PC-3 (cell line): ENCODE results near the gene FAM107B. TPM values are rescaled to one million over a fixed set of nuclear protein-coding genes. Genes with fewer than 3 reads are reported as not detected.
A peak's percentile ranks its signal among the peaks of the same experiment; 100 is the strongest.

Experiments
- ATAC-seq: fragments of 200-7000 bp; cut with Tn5 transposase; 2 replicates; pipeline ENCODE4 v1.9.1; 2020; ENCODE audit warnings: mild to moderate bottlenecking, moderate library complexity
- BruUV-seq: library from RNA; stranded (reverse); fragments of 400-500 nt; replicated peaks from 2 replicates; lab custom pipeline; 2021; lab: Mats Ljungman, UMichigan
- CTCF ChIA-PET: fragments of 300-600 bp; sonication (Branson Sonifier 250); formaldehyde crosslinking; loops from one replicate; lab custom pipeline; 2022; ENCODE audit warnings: antibody characterized with exemption; lab: Charles Lee
- POLR2A ChIA-PET: fragments of 300-600 bp; sonication (Branson Sonifier 250); formaldehyde crosslinking; loops from one replicate; lab custom pipeline; 2022; ENCODE audit warnings: antibody characterized with exemption; ENCODE audit not compliant: unreplicated experiment; lab: Charles Lee
- DNase-seq: peaks from one replicate; pipeline ENCODE4 v3.0.0-alpha.2; 2015
- H2AFZ ChIP-seq: fragments of 300-600 bp; sonication (generic); 2 replicates; pipeline ENCODE4 v1.6.0; 2016; ENCODE audit warnings: antibody characterized with exemption, low read length
- H3F3A ChIP-seq: fragments of 300-600 bp; sonication (generic); one replicate; pipeline ENCODE4 v1.6.0; 2017; ENCODE audit warnings: antibody characterized with exemption, low read length, control low read depth, mild to moderate bottlenecking; ENCODE audit not compliant: unreplicated experiment
- H3K27ac ChIP-seq: fragments of 300-600 bp; sonication (generic); 2 replicates; pipeline ENCODE4 v1.5.1; 2016; ENCODE audit warnings: mild to moderate bottlenecking, low read length
- H3K27me3 ChIP-seq: fragments of 300-600 bp; sonication (generic); 2 replicates; pipeline ENCODE4 v1.6.1; 2016; ENCODE audit warnings: low read length, mixed read lengths
- H3K36me3 ChIP-seq: fragments of 300-600 bp; sonication (generic); 2 replicates; pipeline ENCODE4 v1.6.1; 2016; ENCODE audit warnings: low read depth, mixed run types, low read length, mixed read lengths
- H3K4me1 ChIP-seq: fragments of 300-600 bp; sonication (generic); 2 replicates; pipeline ENCODE4 v1.5.1; 2016; ENCODE audit warnings: low read length; ENCODE audit not compliant: insufficient read depth
- H3K4me2 ChIP-seq: fragments of 300-600 bp; sonication (generic); 2 replicates; pipeline ENCODE4 v1.6.0; 2016; ENCODE audit warnings: low read length
- H3K4me3 ChIP-seq: fragments of 300-600 bp; sonication (generic); 2 replicates; pipeline ENCODE4 v1.5.1; 2016; ENCODE audit warnings: mild to moderate bottlenecking, low read length, mixed read lengths
- H3K79me2 ChIP-seq: fragments of 300-600 bp; sonication (generic); 2 replicates; pipeline ENCODE4 v1.6.1; 2017; ENCODE audit warnings: low read length, mixed read lengths
- H3K9ac ChIP-seq: fragments of 300-600 bp; sonication (generic); 2 replicates; pipeline ENCODE4 v1.6.0; 2016; ENCODE audit warnings: mild to moderate bottlenecking, low read length
- H3K9me2 ChIP-seq: fragments of 300-600 bp; sonication (generic); replicated peaks from 2 replicates; pipeline ENCODE4 v1.6.1; 2016; ENCODE audit warnings: mixed run types, low read length, mixed read lengths
- H3K9me3 ChIP-seq: fragments of 300-600 bp; sonication (generic); 2 replicates; pipeline ENCODE4 v1.6.1; 2016; ENCODE audit warnings: low read length, mixed read lengths
- H4K20me1 ChIP-seq: fragments of 300-600 bp; sonication (generic); 2 replicates; pipeline ENCODE4 v1.6.1; 2016; ENCODE audit warnings: low read length, mixed read lengths
- EZH2 ChIP-seq: fragments of 300-600 bp; sonication (generic); IDR thresholded peaks from one replicate; pipeline ENCODE4 v1.6.1; 2017; ENCODE audit warnings: antibody characterized with exemption, mild to moderate bottlenecking, low read length; ENCODE audit not compliant: unreplicated experiment
- EZH2phosphoT487 ChIP-seq: fragments of 300-600 bp; sonication (generic); IDR thresholded peaks from 2 replicates; pipeline ENCODE4 v1.6.1; 2018; ENCODE audit warnings: mild to moderate bottlenecking, antibody characterized with exemption, low read length, borderline replicate concordance
- intact Hi-C: fragments of 100-400 bp; cut with micrococcal nuclease; formaldehyde crosslinking; loops from 2 replicates; pipeline ENCODE4 v1.9.0; 2023
- total RNA-seq: library from RNA; depleted of rRNA; stranded (reverse); fragments of >200 nt; gene quantifications from 2 replicates; pipeline ENCODE4 v1.2.3, GENCODE V29; 2014
- TF ChIP-seq, protein P1 (sequence below): fragments of 300-600 bp; sonication (generic); conservative IDR thresholded peaks from 2 replicates; pipeline ENCODE4 v1.5.1; 2017; ENCODE audit warnings: antibody characterized with exemption, low read depth, mild to moderate bottlenecking, low read length

The FAM107B gene
- total RNA-seq, 1 experiment from 2014 or later, result 36.6 TPM

DNA sequence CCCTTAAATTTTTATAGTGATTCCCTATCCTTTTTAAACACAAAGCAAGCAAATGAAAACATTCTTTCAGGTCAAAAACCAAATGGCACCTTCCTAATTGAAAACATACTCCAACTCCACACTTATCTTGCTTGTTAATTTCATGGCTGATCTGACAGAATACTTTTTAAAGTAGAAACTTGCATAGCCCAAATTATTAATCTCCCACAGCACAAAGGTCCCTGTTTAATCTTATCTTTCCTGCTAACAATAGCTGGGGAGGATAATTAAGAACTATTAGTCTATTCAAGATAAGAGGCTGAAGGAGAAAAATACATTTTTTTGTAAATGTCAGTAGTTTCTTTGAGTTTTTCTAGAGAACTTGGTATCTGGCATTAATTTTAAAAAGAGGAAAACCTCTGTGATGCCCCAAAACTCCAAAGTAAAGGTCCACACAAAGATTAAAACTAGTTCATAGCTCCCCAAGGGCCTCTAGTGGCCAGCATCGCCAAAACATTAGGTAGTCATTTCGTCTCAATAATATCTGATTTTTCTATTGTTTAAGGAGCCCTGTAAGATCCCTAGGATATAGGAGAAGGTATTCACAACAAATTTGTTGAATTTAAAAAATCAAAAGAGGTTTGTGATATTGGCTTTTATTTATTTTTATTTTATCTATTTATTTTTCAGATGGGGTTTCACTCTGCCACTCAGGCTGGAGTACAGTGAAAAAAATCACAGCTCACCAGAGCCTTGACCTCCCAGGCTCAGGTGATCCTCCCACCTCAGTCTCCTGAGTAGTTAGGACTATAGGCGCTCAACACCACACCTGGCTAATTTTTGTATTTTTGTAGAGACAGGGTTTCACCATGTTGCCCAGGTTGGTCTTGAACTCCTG is 48.4 kb upstream of the FAM107B start:
- H4K20me1 ChIP-seq, result no peaks in the 10 kb centered on the region

DNA sequence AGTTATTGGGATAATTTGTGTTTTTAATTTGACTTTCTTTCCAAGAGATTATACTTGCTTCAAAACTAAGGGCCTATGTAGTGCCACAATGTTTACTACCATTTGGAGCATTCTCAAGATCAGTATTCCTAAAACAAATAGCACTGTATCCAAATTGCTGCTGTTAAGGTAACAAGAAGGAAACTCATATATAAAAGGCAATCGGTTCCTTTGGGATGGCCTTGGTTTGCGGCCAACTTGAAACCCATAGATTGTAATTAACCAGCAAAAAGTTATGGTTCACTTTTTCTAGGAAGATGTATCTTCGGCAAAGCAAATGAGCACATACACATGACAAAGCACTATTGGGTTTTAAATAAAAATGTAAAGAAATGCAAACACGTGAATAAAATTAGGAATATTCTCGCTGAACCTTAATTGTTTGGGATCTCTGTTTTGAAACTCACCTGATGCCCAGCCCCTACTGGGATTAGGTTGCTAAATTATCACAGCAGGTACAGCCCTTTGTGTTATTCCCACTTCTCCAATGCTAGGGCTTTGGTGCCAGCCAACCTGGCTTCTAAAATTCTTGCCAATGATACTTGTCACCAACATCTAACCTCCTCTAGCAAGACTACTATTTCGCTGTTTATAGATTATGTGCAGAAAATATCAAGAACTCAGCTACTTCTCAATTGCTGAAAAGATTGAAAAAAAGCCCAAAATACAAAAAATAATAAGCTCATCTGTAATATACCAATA is 47.1 kb upstream of the FAM107B start:
- H3K9me3 ChIP-seq, result no peaks in the 10 kb centered on the region
- H3K79me2 ChIP-seq, result no peaks in the 10 kb centered on the region
- intact Hi-C loops, result loop anchor here (2.0 to 5.0 kb wide), 6 partner anchors 39 to 695 kb away; no protein-coding TSS in a partner anchor
- H3F3A ChIP-seq, result no peaks in the 10 kb centered on the region
- H3K36me3 ChIP-seq, result no peaks in the 10 kb centered on the region
- no peak for ATAC-seq
- ChIA-PET CTCF (interaction anchor here (0.6 kb wide), 1 partner anchor 185 kb away, joined by 4 read pairs; no protein-coding TSS in a partner anchor), POLR2A (no interaction called here)
- H2AFZ ChIP-seq, result no peak overlapping the region
- no peak overlapping the region for H3K4me3 ChIP-seq
- H3K9ac ChIP-seq, result no peak overlapping the region
- DNase-seq, result no peak
- H3K9me2 ChIP-seq, result no peaks in the 10 kb centered on the region
- peaks cover 19% of the 10 kb centered on the region for H3K4me1 ChIP-seq
- no peaks in the 10 kb centered on the region for H3K27me3 ChIP-seq
- no peak overlapping the region for H3K4me2 ChIP-seq
- H3K27ac ChIP-seq, result no peak overlapping the region
- TF ChIP-seq EZH2 (no peak), EZH2phosphoT487 (no peak)
- TF ChIP-seq, protein P1, sequence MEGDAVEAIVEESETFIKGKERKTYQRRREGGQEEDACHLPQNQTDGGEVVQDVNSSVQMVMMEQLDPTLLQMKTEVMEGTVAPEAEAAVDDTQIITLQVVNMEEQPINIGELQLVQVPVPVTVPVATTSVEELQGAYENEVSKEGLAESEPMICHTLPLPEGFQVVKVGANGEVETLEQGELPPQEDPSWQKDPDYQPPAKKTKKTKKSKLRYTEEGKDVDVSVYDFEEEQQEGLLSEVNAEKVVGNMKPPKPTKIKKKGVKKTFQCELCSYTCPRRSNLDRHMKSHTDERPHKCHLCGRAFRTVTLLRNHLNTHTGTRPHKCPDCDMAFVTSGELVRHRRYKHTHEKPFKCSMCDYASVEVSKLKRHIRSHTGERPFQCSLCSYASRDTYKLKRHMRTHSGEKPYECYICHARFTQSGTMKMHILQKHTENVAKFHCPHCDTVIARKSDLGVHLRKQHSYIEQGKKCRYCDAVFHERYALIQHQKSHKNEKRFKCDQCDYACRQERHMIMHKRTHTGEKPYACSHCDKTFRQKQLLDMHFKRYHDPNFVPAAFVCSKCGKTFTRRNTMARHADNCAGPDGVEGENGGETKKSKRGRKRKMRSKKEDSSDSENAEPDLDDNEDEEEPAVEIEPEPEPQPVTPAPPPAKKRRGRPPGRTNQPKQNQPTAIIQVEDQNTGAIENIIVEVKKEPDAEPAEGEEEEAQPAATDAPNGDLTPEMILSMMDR, result no peak
- BruUV-seq, result no TSS peak
- no peaks in the 10 kb centered on the region for H4K20me1 ChIP-seq

More for the DNA sequence above, 48.4 kb upstream of the FAM107B start:
- POLR2A ChIA-PET, result no interaction called here
- no peak overlapping the region for H3K27ac ChIP-seq
- no peak overlapping the region for H3K4me3 ChIP-seq
- TF ChIP-seq, protein P1, result peak; percentile 70
- TF ChIP-seq EZH2phosphoT487 (no peak), EZH2 (no peak)
- BruUV-seq, result no TSS peak
- no peaks in the 10 kb centered on the region for H3K36me3 ChIP-seq
- H2AFZ ChIP-seq, result no peak overlapping the region
- no peaks in the 10 kb centered on the region for H3F3A ChIP-seq
- H3K4me1 ChIP-seq, result peaks cover 19% of the 10 kb centered on the region
- ATAC-seq (peak; percentile 60), DNase-seq (peak; percentile 60)
- H3K9me3 ChIP-seq, result no peaks in the 10 kb centered on the region
- no peak overlapping the region for H3K9ac ChIP-seq
- no peaks in the 10 kb centered on the region for H3K9me2 ChIP-seq
- no peak overlapping the region for H3K4me2 ChIP-seq
- intact Hi-C loops, result loop anchor here (1.0 to 5.0 kb wide), 6 partner anchors 151 to 696 kb away; no protein-coding TSS in a partner anchor
- H3K27me3 ChIP-seq, result no peaks in the 10 kb centered on the region
- no peaks in the 10 kb centered on the region for H3K79me2 ChIP-seq
- CTCF ChIA-PET, result interaction anchor here (0.7 to 0.8 kb wide), 2 partner anchors 263 to 277 kb away, joined by 3 read pairs; no protein-coding TSS in a partner anchor
